Activated CD8-positive, alpha-beta memory T cell treated with anti-CD3 and anti-CD28 coated beads for 4 hours (primary cell): ENCODE measurements around the gene KRT33A.
"Not testable (repeated sequence)": the region's sequence is repeated elsewhere in the genome, so short reads cannot be mapped to it uniquely, and the experiment has no call there.

ENCODE experiments used
- DNase-seq, 2 donors: peaks; one replicate each; pipeline ENCODE4 v3.0.0-alpha.2; 2020; ENCODE audit warnings: low read depth in 2 of 2

Gene KRT33A

GRCh38 chr17:41350381-41350878 is at the start of gene KRT33A:
Gene KRT33A, minus strand, starts transcription at chr17:41350828. Its CDS starts 61 bp downstream, at chr17:41350767.
- not testable (repeated sequence) for DNase-seq

DNA sequence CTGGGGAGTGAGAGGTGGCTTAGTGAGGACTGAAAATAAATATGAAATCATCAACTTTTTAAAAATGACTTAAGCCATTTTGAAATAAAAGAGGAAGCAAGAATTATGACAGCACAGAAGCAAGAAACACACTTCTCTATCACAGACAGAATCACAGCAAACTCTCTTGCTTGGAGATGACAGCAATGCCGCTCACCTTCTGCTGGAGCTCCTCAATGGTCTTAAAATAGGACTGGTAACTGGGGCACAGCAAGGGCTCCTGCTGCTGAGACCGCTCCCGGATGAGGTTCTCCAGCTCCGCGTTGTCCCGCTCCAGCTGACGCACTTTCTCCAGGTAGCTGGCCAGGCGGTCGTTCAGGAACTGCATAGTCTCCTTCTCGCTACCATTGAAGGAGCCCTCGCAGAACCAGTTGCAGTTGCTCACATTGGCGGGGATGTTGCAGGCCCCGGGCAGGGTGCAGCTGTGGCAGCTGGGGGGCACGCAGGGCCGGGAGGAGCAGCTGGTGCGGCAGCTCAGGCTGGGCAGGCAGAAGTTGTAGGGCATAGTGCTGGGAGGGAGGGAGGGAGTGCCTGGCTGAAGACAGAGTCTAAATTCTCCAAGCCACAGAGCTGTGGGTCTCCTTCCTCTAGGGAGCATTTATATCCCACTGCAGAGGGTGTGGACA is 46.5 kb upstream of the KRT33A start, which contains the start of gene KRT31:
KRT31 (minus strand) TSS at position 613 of the 665 bp plus-strand sequence; CDS start at position 544, 69 bp downstream.
- no peak for DNase-seq

GRCh38 chr17:41396340-41396739 is 45.7 kb upstream of the KRT33A start:
- DNase-seq, result no peak

DNA sequence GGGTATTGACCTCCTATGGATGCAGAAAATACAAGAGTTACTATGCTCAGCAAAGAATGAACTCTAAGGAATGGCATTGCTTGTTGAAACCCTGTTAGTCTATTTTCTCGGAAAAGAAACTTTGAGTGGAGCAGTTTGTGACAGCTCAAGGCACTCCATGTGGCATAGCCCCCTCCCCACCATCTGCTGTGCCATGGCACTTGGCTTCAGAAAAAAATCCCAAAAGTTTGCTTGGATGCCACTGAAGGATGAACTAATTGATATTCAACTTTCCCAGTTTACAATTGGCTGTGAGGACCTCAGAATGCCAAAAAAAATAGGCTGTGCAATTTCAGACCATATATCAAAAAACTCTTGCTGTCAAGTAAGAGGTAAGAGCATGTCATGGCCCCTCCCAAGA is 45.0 kb upstream of the KRT33A start:
- no peak for DNase-seq

GRCh38 chr17:41395044-41395443 is 44.4 kb upstream of the KRT33A start:
- DNase-seq, result not testable (repeated sequence)

DNA sequence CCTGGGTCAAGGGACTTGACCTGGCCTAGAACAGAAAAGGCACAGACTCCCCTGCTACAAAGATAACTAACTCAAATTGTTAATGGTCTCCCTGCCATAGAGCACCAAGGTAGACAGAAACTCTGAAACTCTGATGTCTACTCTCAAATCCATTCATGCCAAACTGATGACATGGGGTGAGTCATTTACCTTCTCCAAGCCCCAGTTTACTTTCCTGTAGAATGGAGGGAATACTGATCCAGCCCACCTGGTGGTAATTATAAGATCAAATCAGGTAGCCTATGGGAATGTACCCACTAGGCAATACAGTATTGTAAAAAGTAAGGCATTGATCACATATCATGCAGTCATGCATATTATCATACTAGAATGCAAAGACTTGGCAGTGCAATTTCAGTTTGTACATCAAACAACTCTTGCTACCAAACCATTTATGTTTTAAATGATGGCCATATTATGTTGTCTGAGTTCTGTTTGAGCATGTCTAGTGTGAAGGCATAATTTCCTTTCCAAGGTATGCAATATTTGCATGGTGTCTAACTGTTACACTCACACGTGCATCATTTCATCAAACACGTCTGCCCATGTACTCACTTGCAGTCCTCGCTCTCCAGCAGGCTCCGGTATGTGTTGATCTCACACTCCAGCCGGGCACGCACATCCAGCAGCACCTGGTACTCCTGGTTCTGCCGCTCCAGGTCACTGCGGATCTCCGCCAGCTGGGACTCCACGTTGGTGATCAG is 43.8 kb upstream of the KRT33A start:
- no peak for DNase-seq

DNA sequence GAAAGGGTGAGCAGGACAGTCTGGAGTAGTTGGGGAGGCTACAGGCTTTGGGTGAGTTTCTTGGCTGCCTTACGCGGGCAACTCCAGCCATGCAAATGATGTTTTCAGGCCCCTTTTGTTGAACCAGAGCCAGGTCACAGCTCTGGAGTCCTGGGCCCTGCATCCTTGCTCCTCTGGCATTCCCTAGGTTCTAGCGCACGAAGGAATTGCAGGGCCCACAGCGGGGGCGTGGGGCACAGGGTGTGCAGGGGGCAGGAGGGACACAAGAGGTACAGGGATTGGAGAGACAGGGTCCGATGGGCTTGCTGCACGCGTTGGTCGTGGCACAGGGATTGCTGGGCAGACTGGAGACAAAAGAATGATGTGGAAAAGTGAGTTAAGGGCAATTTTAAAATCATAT is 43.2 kb upstream of the KRT33A start:
- DNase-seq, result no peak

- no peak for DNase-seq
Observed at GRCh38 chr17:41393294-41393693, 42.7 kb upstream of the KRT33A start.

DNA sequence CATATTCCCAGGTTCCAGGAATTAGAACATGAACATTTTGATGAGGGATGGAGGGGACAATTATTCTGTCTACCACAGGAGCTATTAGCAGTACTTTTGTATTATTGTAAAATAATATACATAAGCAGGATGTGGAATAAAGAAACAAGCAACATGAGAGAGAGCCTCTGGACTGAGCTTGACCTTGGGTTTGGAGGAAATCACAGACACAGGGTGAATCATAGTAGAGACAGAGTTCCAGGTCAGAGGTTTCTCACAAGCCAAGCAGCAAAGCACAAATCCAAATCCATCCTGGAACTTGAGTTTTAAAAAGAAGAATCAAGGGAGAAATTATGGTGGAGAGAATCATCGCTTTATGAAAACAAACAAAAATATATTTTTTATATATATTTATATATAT is 41.6 kb upstream of the KRT33A start:
- no peak for DNase-seq

DNA sequence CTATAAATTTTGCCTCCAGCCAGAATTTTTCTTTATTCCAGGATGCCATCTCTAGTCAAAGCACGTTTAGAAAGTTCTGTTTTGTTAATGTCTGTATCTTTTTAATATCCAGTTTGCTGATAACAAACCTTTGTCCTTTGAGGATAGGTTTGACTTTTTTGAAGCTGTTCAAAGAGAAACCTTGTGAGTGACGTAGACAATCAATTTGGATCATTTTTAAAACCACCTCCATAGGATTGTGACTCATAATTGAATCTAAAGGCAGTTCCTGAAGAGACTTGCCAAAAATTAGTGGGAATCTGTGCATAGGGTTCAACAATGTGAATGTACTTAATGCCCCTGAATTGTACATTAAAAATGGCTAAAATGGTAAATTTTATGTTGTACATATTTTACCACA is 40.9 kb upstream of the KRT33A start:
- DNase-seq, result no peak

DNA sequence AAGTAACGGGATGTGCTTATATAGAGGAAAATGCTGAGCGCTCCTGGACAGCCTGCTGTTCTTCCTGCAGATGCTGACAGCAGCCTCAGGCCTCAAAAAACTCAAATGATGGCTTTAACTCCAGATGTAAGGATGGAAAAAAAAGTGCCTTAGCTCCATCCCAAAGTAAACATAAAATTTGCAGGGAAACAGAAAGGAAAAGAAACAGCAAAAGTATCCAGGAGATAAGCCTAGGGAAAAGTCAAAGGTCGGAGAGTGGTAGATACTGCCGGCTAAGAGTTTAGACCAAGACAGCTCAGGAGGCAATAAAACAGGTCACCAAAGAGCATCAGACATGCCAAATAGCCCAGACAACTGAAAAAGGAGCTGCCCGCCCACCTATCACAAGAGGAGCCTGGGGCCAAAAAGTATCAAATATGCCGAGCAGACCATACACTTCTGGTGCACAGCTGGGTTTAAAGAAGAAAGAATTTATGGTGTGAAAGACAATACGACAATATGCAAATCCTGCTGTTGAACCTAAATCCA is 39.8 kb upstream of the KRT33A start:
- no peak for DNase-seq

DNA sequence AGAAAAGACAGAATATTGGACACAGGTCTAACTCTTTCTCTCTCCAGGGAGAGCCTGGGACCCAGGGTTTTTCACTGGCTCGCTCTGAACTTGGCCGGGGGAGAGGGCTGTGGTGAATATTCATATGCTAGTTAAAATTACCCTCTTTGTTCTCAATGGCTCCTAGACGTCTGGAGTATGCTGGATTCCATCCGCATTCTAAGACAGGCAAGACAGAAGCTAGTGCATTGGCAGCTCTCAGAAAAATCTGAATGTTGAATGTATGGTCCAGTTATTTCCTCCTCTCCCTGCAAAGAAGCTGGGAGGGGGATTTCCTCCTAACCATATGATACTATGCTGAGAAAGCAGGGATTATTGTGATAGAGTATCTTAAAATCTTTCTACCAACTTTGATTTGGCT is 37.0 kb upstream of the KRT33A start:
- no peak for DNase-seq

GRCh38 chr17:41386227-41386626 is 35.6 kb upstream of the KRT33A start:
- no peak for DNase-seq

GRCh38 chr17:41383690-41384089 is 33.1 kb upstream of the KRT33A start:
- DNase-seq, result no peak

DNA sequence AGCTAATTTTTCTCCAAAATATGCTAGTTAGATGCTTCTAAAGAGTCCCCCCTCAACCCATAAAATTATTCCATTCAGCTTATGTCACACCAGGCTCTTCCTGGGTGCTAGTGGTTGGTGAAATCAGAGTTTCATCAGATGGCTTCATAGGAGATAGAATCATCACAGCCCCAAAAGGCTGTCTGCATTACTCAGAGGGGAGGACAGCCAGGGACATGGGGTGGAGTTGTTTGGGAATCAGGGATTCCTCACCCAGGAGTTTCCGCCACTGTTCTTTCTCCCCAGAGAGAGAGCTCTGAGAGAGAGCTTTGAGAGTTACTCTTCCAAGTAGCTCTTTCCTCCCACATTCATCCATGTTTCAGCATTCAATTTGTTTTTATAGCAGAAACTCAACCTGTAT is 31.8 kb upstream of the KRT33A start:
- DNase-seq, result no peak

DNA sequence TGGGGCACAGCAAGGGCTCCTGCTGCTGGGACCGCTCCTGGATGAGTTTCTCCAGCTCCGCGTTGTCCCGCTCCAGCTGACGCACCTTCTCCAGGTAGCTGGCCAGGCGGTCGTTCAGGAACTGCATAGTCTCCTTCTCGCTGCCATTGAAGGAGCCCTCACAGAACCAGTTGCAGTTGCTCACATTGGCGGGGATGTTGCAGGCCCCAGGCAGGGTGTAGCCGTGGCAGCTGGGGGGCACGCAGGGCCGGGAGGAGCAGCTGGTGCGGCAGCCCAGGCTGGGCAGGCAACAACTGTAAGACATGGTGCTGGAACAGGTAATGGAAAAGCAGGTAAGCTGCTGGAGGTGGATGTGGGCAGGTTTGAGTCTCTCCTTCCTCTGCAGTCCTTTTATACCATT is 31.3 kb upstream of the KRT33A start, which contains the start of gene KRT34:
KRT34 (minus strand) TSS at position 364 of the 400 bp plus-strand sequence; CDS start at position 304, 60 bp downstream.
- DNase-seq, result not testable (repeated sequence)

DNA sequence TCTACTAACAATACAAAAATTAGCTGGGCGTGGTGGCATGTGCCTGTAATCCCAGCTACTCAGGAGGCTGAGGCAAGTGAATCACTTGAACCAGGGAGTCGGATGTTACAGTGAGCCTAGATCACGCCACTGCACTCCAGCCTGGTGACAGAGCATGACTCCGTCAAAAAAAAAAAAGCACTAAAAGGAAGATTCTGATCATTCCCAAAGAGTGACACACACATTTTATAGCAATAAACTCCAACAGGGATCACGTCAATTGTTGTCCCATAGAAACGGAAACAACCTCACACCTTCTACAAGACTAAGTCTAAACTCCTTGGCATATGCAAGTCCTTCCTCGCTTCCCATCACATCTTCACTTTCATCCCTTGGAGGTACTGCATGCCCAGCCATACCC is 29.5 kb upstream of the KRT33A start:
- DNase-seq, result not testable (repeated sequence)

DNA sequence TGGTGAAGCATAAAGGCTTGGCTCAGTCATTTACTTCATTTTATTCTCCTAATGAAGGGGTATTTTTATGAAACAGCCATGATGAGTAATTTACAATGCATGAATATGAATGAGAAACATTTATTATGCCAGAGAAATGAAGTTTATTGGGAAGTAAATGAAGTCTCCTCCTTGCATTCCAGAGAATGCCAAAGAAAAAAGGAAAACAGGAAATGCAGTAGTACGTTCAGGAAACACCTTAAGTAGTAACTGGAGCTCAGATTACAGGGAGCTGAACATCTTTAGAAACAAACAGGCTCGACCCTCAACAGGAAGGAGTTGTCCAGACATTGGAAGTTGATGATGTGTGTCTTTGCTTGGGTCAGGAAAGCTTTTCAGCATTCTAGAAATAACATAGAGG is 26.9 kb upstream of the KRT33A start:
- DNase-seq, result no peak

DNA sequence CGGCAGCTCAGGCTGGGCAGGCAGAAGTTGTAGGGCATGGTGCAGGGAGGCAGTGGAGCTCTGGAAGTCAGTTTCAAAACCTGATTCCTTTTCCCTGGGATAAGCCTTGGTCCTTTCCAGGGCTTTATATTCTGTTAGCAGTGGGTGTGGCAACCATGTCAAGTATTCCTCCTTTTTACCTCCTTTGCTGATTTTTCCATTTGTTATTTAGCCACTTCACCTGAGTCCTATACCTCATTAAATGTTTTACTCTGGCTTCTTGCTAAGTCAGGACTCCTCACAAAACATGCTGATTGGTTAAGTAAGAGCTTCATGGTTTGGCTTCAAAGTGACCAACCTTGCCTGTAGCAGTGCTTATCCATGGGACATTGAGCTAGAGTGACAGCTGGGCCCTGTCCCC is 19.1 kb upstream of the KRT33A start, which contains the start of gene KRT33B:
KRT33B (minus strand) TSS at position 101 of the 400 bp plus-strand sequence; CDS start at position 38, 63 bp downstream.
- no peak for DNase-seq

DNA sequence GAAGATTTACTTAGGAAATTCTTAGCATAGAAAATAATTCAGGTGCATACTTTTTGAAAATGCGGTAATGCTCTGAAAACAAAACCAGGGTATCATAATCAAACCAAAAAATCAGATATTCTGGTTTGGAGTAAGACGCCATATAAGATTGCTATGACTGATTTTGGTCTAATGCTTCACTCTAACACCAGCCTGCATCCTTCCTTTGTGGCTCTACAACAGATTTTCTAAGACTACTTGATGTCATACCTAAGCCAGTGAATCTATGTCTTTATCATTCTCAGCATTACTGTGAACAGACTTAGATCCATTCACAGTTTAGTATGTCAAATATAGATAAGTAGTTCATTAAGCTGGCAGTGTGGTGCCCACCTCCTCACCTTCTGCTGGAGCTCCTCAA is 18.4 kb upstream of the KRT33A start:
- DNase-seq, result no peak

DNA sequence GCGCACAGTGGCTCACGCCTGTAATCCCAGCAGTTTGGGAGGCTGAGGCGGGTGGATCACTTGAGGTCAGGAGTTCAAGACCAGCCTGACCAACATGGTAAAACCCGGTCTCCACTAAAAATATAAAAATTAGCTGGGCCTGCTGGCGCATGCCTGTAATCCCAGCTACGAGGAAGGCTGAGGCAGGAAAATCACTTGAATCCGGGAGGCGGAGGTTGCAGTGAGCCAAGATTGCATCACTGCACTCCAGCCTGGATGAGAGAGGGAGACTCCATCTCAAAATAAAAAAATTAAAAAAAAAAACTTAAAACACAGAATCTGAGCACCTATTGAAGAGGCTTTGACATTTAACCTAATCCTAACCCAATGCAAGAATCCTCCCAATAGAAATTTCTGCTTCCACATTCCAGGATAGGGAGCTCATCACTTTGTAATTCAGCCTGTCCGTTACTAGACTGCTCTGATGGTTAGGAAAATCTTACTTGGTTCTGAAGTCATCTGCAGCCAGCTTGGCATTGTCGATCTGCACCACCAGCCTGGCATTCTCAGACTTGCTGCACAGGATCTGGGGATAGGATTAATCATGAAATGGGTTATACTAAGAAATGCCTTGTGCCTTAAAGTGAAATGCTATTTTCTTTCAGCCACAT is 16.9 kb upstream of the KRT33A start:
- no peak for DNase-seq

DNA sequence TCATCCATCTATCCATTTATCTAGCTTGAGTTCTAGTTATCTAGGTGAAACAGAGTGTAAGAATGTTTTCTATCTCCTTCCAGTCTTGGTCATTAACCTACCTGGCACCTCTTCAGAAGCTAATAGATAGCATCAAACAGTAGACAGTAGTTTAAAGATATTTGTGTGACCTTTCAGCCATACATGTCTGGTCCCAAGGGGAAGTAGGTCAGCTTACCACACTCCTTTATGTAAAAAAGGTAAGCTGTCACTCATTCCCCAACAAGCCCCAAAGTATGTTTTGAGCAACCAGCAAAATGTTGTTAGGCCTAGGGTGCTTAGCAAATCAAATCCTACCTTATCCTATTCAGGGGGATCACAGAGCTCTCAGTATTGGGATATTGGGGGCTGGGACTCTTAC is 15.4 kb upstream of the KRT33A start:
- DNase-seq, result no peak
